K562 (cell line): Measurements from ENCODE around the gene ANKZF1. TPM values are rescaled to one million over a fixed set of nuclear protein-coding genes. Genes with fewer than 3 reads are reported as not detected.

Experiments
- BACH1 ChIP-seq: fragments of 200-800 bp; sonication (Bioruptor generic); IDR thresholded peaks from 2 replicates; pipeline ENCODE4 v1.6.1; 2016; ENCODE audit warnings: missing genetic modification characterization, missing compliant biosample characterization
- EZH2 ChIP-seq: IDR thresholded peaks from 2 replicates; pipeline ENCODE4 v1.6.1; 2012; ENCODE audit warnings: low read depth, mild to moderate bottlenecking, inconsistent platforms, low read length, borderline replicate concordance
- RUNX1 ChIP-seq: sonication (generic); IDR thresholded peaks from 2 replicates; pipeline ENCODE4 v1.6.1; 2016; ENCODE audit warnings: antibody characterized with exemption, low read depth
- ZBED1 ChIP-seq: IDR thresholded peaks from 2 replicates; pipeline ENCODE4 v1.6.1; 2014
- ZNF507 ChIP-seq: conservative IDR thresholded peaks from 2 replicates; pipeline ENCODE4 v1.6.1; 2017; ENCODE audit warnings: missing genetic modification characterization, missing compliant biosample characterization
- polyA plus RNA-seq, 8 experiments: library from polyadenylated mRNA; depleted of rRNA in 4 of 8; stranded (reverse) in 5 of 8; unstranded in 3 of 8; fragments of >200 nt; fragmentation: Nextera tagmentation in 2 of 8; fragmentation: Illumina TruSeq in 1 of 8; extraction: Ambion mirVana in 2 of 8; extraction: Trizol in 1 of 8; gene quantifications; 2 replicates each; pipeline versions ENCODE4 v1.2.1 to v1.2.3, GENCODE V29; 2011 to 2014; ENCODE audit warnings: inconsistent platforms in 1 of 8, missing spikeins in 1 of 8
- total RNA-seq, 7 experiments: library from RNA; depleted of rRNA in 6 of 7; stranded (reverse); fragments of >200 nt in 6 of 7; fragmentation: Illumina TruSeq in 2 of 7; extraction: Trizol in 2 of 7; gene quantifications; 2 replicates each; pipeline versions ENCODE4 v1.2.1 to v1.2.3, GENCODE V29; 2011 to 2021; ENCODE audit warnings: low replicate concordance in 1 of 7
- TF ChIP-seq, protein P1 (sequence below): fragments of 450-650 bp; IDR thresholded peaks from 2 replicates; pipeline ENCODE4 v1.6.1; 2017; ENCODE audit warnings: antibody characterized with exemption
- TF ChIP-seq, protein P2 (sequence below), 2 experiments: fragments of 200-800 bp in 1 of 2; sonication (Bioruptor generic) in 1 of 2; sonication (generic) in 1 of 2; formaldehyde crosslinking in 1 of 2; IDR thresholded peaks in 1 of 2; conservative IDR thresholded peaks in 1 of 2; 2 replicates each; pipeline versions ENCODE4 v1.5.0 to v1.6.1; 2016 to 2020; ENCODE audit warnings: missing compliant biosample characterization in 1 of 2, missing genetic modification characterization in 1 of 2, missing genetic modification reagents in 1 of 2
- TF ChIP-seq, protein P3 (sequence below), 2 experiments: IDR thresholded peaks; 2 replicates each; pipeline ENCODE4 v1.6.1; 2011; ENCODE audit warnings: borderline replicate concordance in 1 of 2, control low read depth in 1 of 2, low read depth in 1 of 2, low read length in 1 of 2, mild to moderate bottlenecking in 1 of 2, mixed read lengths in 1 of 2, moderate library complexity in 1 of 2; ENCODE audit not compliant: insufficient read depth in 1 of 2, insufficient read length in 1 of 2, poor library complexity in 1 of 2, severe bottlenecking in 1 of 2; ENCODE audit errors: extremely low read depth in 1 of 2
- TF ChIP-seq, protein P4 (sequence below): sonication (generic); formaldehyde crosslinking; IDR thresholded peaks from 2 replicates; pipeline ENCODE4 v1.8.0; 2023; ENCODE audit warnings: missing genetic modification reagents, mild to moderate bottlenecking, borderline replicate concordance
- TF ChIP-seq, protein P5 (sequence below): fragments of 250-450 bp; sonication (Bioruptor Pico); IDR thresholded peaks from 2 replicates; pipeline ENCODE4 v1.5.1; 2021; ENCODE audit warnings: mild to moderate bottlenecking

The ANKZF1 gene
- total and polyA plus RNA-seq, 9 of the 15 experiments (the other 6 are each of a cell fraction or from before 2014, with no cell fraction given) = 3.1 to 60.6 (median 31.0) TPM

DNA sequence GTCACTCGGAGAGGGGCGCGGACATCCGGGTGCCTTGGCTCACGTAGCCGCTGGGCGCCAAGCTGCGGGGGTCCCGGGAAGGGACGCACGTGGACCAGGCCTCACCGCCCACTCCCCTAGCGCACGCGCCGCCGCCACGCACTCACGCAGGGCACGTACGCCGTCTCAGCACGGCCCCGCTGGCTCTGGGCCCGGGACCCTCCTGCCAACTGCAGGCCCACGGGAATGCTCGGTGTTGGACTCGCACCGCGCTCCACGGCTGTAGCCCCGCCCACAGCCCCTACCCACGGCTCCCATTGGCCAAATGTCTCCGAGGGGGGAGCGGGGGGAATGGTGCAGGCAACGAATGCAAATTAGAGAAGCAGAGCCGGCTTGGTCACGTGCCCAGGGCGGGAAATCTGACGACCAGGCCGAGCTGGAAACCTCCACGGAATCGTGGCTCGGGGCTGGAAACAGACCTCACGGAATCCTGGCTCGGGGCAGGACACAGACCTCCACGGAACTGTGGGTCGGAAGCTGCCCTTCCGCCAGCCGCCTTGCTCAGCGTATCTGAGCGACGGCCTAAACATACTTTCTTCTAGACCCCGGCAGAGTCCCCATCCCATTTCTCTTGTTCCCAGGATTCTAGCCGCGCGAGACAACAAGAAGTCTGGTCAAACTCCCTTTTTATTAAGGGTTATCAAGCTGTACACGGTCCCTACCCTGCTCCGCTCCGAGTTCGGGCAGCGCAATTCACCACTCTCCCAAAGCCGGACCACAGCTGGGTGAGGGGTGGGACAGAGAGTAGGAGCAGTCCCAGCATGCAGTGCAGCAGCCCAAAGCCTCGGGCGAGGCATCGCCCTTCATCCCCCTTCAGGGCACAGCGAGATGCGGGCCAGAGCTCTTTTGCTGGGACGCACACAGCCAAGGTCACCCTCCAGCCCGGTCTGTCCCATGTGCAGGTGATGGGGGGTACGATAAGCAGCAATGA, 10.6 kb upstream of the ANKZF1 start, which contains the start of gene ABCB6 (continued):
- TF ChIP-seq, protein P1, sequence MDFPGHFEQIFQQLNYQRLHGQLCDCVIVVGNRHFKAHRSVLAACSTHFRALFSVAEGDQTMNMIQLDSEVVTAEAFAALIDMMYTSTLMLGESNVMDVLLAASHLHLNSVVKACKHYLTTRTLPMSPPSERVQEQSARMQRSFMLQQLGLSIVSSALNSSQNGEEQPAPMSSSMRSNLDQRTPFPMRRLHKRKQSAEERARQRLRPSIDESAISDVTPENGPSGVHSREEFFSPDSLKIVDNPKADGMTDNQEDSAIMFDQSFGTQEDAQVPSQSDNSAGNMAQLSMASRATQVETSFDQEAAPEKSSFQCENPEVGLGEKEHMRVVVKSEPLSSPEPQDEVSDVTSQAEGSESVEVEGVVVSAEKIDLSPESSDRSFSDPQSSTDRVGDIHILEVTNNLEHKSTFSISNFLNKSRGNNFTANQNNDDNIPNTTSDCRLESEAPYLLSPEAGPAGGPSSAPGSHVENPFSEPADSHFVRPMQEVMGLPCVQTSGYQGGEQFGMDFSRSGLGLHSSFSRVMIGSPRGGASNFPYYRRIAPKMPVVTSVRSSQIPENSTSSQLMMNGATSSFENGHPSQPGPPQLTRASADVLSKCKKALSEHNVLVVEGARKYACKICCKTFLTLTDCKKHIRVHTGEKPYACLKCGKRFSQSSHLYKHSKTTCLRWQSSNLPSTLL = no peak
- TF ChIP-seq EZH2 = no peak
- TF ChIP-seq, protein P2, sequence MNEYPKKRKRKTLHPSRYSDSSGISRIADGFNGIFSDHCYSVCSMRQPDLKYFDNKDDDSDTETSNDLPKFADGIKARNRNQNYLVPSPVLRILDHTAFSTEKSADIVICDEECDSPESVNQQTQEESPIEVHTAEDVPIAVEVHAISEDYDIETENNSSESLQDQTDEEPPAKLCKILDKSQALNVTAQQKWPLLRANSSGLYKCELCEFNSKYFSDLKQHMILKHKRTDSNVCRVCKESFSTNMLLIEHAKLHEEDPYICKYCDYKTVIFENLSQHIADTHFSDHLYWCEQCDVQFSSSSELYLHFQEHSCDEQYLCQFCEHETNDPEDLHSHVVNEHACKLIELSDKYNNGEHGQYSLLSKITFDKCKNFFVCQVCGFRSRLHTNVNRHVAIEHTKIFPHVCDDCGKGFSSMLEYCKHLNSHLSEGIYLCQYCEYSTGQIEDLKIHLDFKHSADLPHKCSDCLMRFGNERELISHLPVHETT (CRISPR knock-in tag; conservative IDR thresholded peaks at IDR 0.05 in 1 of 2, IDR thresholded peaks at IDR 0.05 in 1 of 2) = no peak
- 0 out of 2 replicates have a peak, but pooled peaks have one; percentile 21 for TF ChIP-seq RUNX1
- TF ChIP-seq BACH1 = no peak
- no peak for TF ChIP-seq ZNF507 (tag)
- TF ChIP-seq, protein P3, sequence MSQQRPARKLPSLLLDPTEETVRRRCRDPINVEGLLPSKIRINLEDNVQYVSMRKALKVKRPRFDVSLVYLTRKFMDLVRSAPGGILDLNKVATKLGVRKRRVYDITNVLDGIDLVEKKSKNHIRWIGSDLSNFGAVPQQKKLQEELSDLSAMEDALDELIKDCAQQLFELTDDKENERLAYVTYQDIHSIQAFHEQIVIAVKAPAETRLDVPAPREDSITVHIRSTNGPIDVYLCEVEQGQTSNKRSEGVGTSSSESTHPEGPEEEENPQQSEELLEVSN (IDR thresholded peaks at IDR 0.05; ENCODE audit: borderline replicate concordance in 1 of 2, extremely low read depth in 1 of 2, insufficient read depth in 1 of 2, insufficient read length in 1 of 2, low read depth in 1 of 2, low read length in 1 of 2, poor library complexity in 1 of 2, severe bottlenecking in 1 of 2) = peak; percentile 97
- TF ChIP-seq ZBED1 = no peak
- TF ChIP-seq, protein P4, sequence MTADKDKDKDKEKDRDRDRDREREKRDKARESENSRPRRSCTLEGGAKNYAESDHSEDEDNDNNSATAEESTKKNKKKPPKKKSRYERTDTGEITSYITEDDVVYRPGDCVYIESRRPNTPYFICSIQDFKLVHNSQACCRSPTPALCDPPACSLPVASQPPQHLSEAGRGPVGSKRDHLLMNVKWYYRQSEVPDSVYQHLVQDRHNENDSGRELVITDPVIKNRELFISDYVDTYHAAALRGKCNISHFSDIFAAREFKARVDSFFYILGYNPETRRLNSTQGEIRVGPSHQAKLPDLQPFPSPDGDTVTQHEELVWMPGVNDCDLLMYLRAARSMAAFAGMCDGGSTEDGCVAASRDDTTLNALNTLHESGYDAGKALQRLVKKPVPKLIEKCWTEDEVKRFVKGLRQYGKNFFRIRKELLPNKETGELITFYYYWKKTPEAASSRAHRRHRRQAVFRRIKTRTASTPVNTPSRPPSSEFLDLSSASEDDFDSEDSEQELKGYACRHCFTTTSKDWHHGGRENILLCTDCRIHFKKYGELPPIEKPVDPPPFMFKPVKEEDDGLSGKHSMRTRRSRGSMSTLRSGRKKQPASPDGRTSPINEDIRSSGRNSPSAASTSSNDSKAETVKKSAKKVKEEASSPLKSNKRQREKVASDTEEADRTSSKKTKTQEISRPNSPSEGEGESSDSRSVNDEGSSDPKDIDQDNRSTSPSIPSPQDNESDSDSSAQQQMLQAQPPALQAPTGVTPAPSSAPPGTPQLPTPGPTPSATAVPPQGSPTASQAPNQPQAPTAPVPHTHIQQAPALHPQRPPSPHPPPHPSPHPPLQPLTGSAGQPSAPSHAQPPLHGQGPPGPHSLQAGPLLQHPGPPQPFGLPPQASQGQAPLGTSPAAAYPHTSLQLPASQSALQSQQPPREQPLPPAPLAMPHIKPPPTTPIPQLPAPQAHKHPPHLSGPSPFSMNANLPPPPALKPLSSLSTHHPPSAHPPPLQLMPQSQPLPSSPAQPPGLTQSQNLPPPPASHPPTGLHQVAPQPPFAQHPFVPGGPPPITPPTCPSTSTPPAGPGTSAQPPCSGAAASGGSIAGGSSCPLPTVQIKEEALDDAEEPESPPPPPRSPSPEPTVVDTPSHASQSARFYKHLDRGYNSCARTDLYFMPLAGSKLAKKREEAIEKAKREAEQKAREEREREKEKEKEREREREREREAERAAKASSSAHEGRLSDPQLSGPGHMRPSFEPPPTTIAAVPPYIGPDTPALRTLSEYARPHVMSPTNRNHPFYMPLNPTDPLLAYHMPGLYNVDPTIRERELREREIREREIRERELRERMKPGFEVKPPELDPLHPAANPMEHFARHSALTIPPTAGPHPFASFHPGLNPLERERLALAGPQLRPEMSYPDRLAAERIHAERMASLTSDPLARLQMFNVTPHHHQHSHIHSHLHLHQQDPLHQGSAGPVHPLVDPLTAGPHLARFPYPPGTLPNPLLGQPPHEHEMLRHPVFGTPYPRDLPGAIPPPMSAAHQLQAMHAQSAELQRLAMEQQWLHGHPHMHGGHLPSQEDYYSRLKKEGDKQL (CRISPR knock-in tag) = no peak
- TF ChIP-seq, protein P5, sequence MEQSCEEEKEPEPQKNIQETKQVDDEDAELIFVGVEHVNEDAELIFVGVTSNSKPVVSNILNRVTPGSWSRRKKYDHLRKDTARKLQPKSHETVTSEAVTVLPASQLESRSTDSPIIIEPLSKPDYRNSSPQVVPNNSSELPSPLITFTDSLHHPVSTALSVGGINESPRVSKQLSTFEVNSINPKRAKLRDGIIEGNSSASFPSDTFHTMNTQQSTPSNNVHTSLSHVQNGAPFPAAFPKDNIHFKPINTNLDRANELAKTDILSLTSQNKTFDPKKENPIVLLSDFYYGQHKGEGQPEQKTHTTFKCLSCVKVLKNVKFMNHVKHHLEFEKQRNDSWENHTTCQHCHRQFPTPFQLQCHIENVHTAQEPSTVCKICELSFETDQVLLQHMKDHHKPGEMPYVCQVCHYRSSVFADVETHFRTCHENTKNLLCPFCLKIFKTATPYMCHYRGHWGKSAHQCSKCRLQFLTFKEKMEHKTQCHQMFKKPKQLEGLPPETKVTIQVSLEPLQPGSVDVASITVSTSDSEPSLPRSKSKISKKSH (CRISPR knock-in tag) = no peak
